IPS-15b (cell line): ENCODE measurements around the gene IER3IP1.

ENCODE experiments used
- H3K27me3 ChIP-seq: one replicate; pipeline ENCODE4 v1.6.1; 2013; ENCODE audit warnings: low read length; ENCODE audit not compliant: control insufficient read depth, insufficient read depth
- H3K36me3 ChIP-seq: one replicate; pipeline ENCODE4 v1.6.1; 2013; ENCODE audit warnings: low read length; ENCODE audit not compliant: control insufficient read depth, insufficient read depth
- H3K4me1 ChIP-seq: one replicate; pipeline ENCODE4 v1.6.1; 2013; ENCODE audit warnings: mild to moderate bottlenecking, low read length; ENCODE audit not compliant: control insufficient read depth, insufficient read depth
- H3K4me3 ChIP-seq: one replicate; pipeline ENCODE4 v1.5.1; 2013; ENCODE audit warnings: low read depth, low read length
- H3K9ac ChIP-seq: one replicate; pipeline ENCODE4 v1.6.1; 2013; ENCODE audit warnings: low read depth, mild to moderate bottlenecking, low read length
- H3K9me3 ChIP-seq: one replicate; pipeline ENCODE4 v1.6.1; 2013; ENCODE audit warnings: mild to moderate bottlenecking, low read length; ENCODE audit not compliant: control insufficient read depth, insufficient read depth

IER3IP1 gene

GRCh38 chr18:47113796-47114540 lies 62.2 kb downstream of the IER3IP1 start:
- Histone ChIP-seq H3K4me1 (peaks cover 9% of the 10 kb centered on the region), H3K9me3 (no peaks in the 10 kb centered on the region), H3K4me3 (no peak overlapping the region), H3K27me3 (no peaks in the 10 kb centered on the region), H3K9ac (no peak overlapping the region), H3K36me3 (no peaks in the 10 kb centered on the region)

GRCh38 chr18:47110492-47111274 lies 65.5 kb downstream of the IER3IP1 start:
- H3K4me1 ChIP-seq = peaks cover 12% of the 10 kb centered on the region
- no peaks in the 10 kb centered on the region for H3K36me3 ChIP-seq
- no peaks in the 10 kb centered on the region for H3K27me3 ChIP-seq
- H3K4me3 ChIP-seq = no peak overlapping the region
- no peak overlapping the region for H3K9ac ChIP-seq
- no peaks in the 10 kb centered on the region for H3K9me3 ChIP-seq

GRCh38 chr18:47109720-47110119 lies 66.4 kb downstream of the IER3IP1 start:
- peaks cover 12% of the 10 kb centered on the region for H3K4me1 ChIP-seq
- no peaks in the 10 kb centered on the region for H3K9me3 ChIP-seq
- no peaks in the 10 kb centered on the region for H3K36me3 ChIP-seq
- no peak overlapping the region for H3K9ac ChIP-seq
- H3K4me3 ChIP-seq = no peak overlapping the region
- no peaks in the 10 kb centered on the region for H3K27me3 ChIP-seq

- no peak overlapping the region for H3K4me3 ChIP-seq
- H3K4me1 ChIP-seq = peaks cover 8% of the 10 kb centered on the region
- H3K9ac ChIP-seq = no peak overlapping the region
- H3K9me3 ChIP-seq = no peaks in the 10 kb centered on the region
- no peaks in the 10 kb centered on the region for H3K27me3 ChIP-seq
- H3K36me3 ChIP-seq = no peaks in the 10 kb centered on the region
Measured at GRCh38 chr18:47108998-47109405, 67.2 kb downstream of the IER3IP1 start.

GRCh38 chr18:47108373-47108772 lies 67.8 kb downstream of the IER3IP1 start:
- H3K27me3 ChIP-seq = no peaks in the 10 kb centered on the region

More at GRCh38 chr18:47108373-47108772, 67.8 kb downstream of the IER3IP1 start:
- Histone ChIP-seq H3K9me3 (no peaks in the 10 kb centered on the region), H3K4me1 (peaks cover 8% of the 10 kb centered on the region), H3K9ac (no peak overlapping the region), H3K4me3 (no peak overlapping the region), H3K36me3 (no peaks in the 10 kb centered on the region)
